H1 (cell line): ENCODE results near the gene CEP104. TPM values are rescaled to one million over a fixed set of nuclear protein-coding genes. Genes with fewer than 3 reads are reported as not detected.

ENCODE experiments used
- CHD1 ChIP-seq: IDR thresholded peaks from 2 replicates; pipeline ENCODE4 v1.6.1; 2012; ENCODE audit warnings: low read depth, low read length, improper control_type of control experiment
- EZH2 ChIP-seq: fragments of 200-600 bp; sonication (generic); IDR thresholded peaks from 2 replicates; pipeline ENCODE4 v1.7.1; 2012; ENCODE audit warnings: low read depth, mild to moderate bottlenecking, moderate library complexity, low read length, inconsistent platforms; ENCODE audit not compliant: severe bottlenecking
- FOSL1 ChIP-seq: IDR thresholded peaks from 2 replicates; pipeline ENCODE4 v1.6.1; 2011; ENCODE audit warnings: mild to moderate bottlenecking, low read depth, low read length, moderate library complexity; ENCODE audit not compliant: insufficient read depth
- GABPA ChIP-seq: IDR thresholded peaks from 2 replicates; pipeline ENCODE4 v1.6.1; 2011; ENCODE audit warnings: mild to moderate bottlenecking, low read length, moderate library complexity, borderline replicate concordance; ENCODE audit not compliant: insufficient read depth
- HDAC6 ChIP-seq: IDR thresholded peaks from one replicate; pipeline ENCODE4 v1.7.1; 2012; ENCODE audit warnings: low read depth, mild to moderate bottlenecking, inconsistent platforms, low read length, moderate library complexity
- KDM1A ChIP-seq: fragments of 200-600, 300-600 bp; sonication (generic); IDR thresholded peaks from 2 replicates; pipeline ENCODE4 v1.7.1; 2016; ENCODE audit warnings: mild to moderate bottlenecking, low read length, borderline replicate concordance
- PHF8 ChIP-seq: fragments of 200-600 bp; sonication (generic); conservative IDR thresholded peaks from 2 replicates; pipeline ENCODE4 v1.7.1; 2012; ENCODE audit warnings: low read depth, mild to moderate bottlenecking, inconsistent platforms, low read length, moderate library complexity
- RXRA ChIP-seq: IDR thresholded peaks from 2 replicates; pipeline ENCODE4 v1.6.1; 2011; ENCODE audit warnings: low read depth, mild to moderate bottlenecking, low read length, moderate library complexity; ENCODE audit not compliant: insufficient read depth
- SUZ12 ChIP-seq: fragments of 200-600 bp; sonication (generic); IDR thresholded peaks from 2 replicates; pipeline ENCODE4 v1.6.1; 2012; ENCODE audit warnings: mild to moderate bottlenecking, inconsistent platforms, low read length, moderate library complexity, mixed read lengths
- TAF1 ChIP-seq: IDR thresholded peaks from 2 replicates; pipeline ENCODE4 v1.6.1; 2011; ENCODE audit warnings: mild to moderate bottlenecking, low read depth, low read length
- TAF7 ChIP-seq: optimal IDR thresholded peaks from 2 replicates; pipeline ENCODE3; 2011; ENCODE audit warnings: low read depth, mild to moderate bottlenecking, inconsistent platforms, low read length, moderate library complexity, borderline replicate concordance
- polyA plus RNA-seq, 7 experiments: library from polyadenylated mRNA; depleted of rRNA in 3 of 7; stranded (reverse) in 5 of 7; unstranded in 2 of 7; fragments of >200 nt in 5 of 7; fragments of 200-250 nt in 2 of 7; gene quantifications; 1 replicate in 5 of 7; 2 replicates in 1 of 7; 4 replicates in 1 of 7; pipeline versions ENCODE4 v1.2.1 to v1.2.3, GENCODE V29; 2011 to 2013; ENCODE audit warnings: missing spikeins in 2 of 7, mixed read lengths in 2 of 7
- total RNA-seq: library from RNA; stranded (reverse); fragmentation: NEBNext Ultra II Directional; extraction: Animal tissue kit (Norgen Biotek cat#: 25700); gene quantifications from 2 replicates; pipeline ENCODE4 v1.2.1, GENCODE V29; 2021

The CEP104 gene
- total and polyA plus RNA-seq, 2 of the 8 experiments (the other 6 are each of a cell fraction or from before 2014, with no cell fraction given): 8.0 to 43.9 TPM

DNA sequence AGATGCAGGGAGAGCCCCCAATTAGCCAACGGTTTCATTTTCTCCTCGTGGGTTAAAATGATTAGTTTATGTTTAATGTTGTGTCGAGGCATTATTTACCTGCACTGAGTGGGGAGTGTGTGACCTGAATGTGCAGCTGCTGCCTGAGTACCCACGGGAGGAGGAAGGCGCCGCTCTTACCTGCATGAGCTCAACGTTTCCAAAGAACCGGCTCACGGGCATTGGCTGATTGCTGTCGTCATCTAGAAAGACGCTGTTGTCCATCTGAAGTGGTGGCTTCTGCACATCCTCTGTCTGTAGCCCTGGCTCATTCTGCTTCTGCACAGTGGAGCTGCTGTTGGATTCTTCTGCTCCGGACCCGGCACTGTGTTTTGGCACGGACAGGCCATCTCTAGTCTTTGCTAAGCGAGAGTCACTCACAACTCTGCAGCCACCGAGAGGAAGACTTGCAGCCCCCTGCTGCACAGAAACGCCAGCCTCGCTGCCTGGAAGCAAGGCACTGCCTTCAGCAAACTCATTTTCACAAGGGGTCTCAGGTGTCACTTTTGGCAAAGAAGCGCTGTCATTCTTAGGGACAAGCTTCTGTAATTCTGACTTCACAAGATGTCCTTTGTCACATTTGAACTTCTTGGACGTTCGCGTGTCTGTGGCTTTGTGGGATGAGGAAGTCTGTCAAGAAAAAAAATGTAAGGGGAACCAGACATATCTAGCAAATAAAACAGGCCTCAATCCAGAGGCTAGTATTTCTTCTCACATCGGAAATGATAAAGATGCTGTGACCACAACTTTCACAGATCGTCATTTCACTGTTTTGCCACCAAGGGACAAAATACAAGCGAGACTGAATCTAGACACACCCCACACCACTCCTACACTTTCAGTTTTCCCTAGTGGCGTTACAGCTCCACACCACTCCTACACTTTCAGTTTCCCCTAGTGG lies 33.6 kb upstream of the CEP104 start (continued):
- TF ChIP-seq CHD1: no peak
- TF ChIP-seq TAF1: no peak
- no peak for TF ChIP-seq RXRA
- no peak for TF ChIP-seq TAF7
- TF ChIP-seq FOSL1: no peak
- TF ChIP-seq EZH2: no peak
- no peak for TF ChIP-seq SUZ12
- TF ChIP-seq GABPA: no peak
- TF ChIP-seq KDM1A: no peak
- no peak for TF ChIP-seq PHF8
- TF ChIP-seq HDAC6: no peak
